H1 (cell line): ENCODE results near the gene SNX2. TPM values are rescaled to one million over a fixed set of nuclear protein-coding genes. Genes with fewer than 3 reads are reported as not detected.

Source experiments
- CTCF ChIA-PET: fragments of 300-600 bp; sonication (Branson Sonifier 250); formaldehyde crosslinking; loops from one replicate; lab custom pipeline; 2021; ENCODE audit not compliant: partially characterized antibody; lab: Charles Lee
- POLR2A ChIA-PET: fragments of 300-600 bp; sonication (Branson Sonifier 250); formaldehyde crosslinking; loops from one replicate; lab custom pipeline; 2021; ENCODE audit warnings: inconsistent platforms; ENCODE audit not compliant: partially characterized antibody; lab: Charles Lee
- DNase-seq, 2 experiments: peaks; one replicate each; pipeline versions ENCODE4 v3.0.0 to v3.0.0-alpha.2; 2010 to 2022; ENCODE audit warnings: low spot score in 2 of 2, low read depth in 1 of 2, mixed read lengths in 1 of 2
- FAIRE-seq: peaks from 2 replicates; lab custom pipeline; 2011; peaks lifted over from hg19 to GRCh38; lab: Jason Lieb, UNC
- H2AFZ ChIP-seq: 2 replicates; pipeline ENCODE4 v1.8.1; 2012; ENCODE audit warnings: low read length, inconsistent platforms
- H2AK5ac ChIP-seq: 2 replicates; pipeline ENCODE4 v1.6.1; 2013; ENCODE audit warnings: low read depth, low read length
- H2BK120ac ChIP-seq: replicated peaks from 2 replicates; pipeline ENCODE3; 2013; ENCODE audit warnings: low read depth, low read length, inconsistent platforms
- H2BK12ac ChIP-seq: 2 replicates; pipeline ENCODE4 v1.6.1; 2013; ENCODE audit warnings: low read depth, low read length
- H2BK15ac ChIP-seq: 2 replicates; pipeline ENCODE4 v1.6.1; 2013; ENCODE audit warnings: low read length
- H2BK20ac ChIP-seq: 2 replicates; pipeline ENCODE4 v1.6.1; 2013; ENCODE audit warnings: low read length
- H2BK5ac ChIP-seq: 2 replicates; pipeline ENCODE4 v1.6.1; 2013; ENCODE audit warnings: low read depth, low read length
- H3K14ac ChIP-seq: 2 replicates; pipeline ENCODE4 v1.6.1; 2013; ENCODE audit warnings: inconsistent platforms; ENCODE audit not compliant: insufficient read length
- H3K18ac ChIP-seq: 2 replicates; pipeline ENCODE4 v1.6.1; 2013; ENCODE audit warnings: low read length; ENCODE audit errors: extremely low read depth
- H3K23ac ChIP-seq: 2 replicates; pipeline ENCODE4 v1.6.1; 2013; ENCODE audit warnings: inconsistent platforms; ENCODE audit not compliant: insufficient read length
- H3K23me2 ChIP-seq: 2 replicates; pipeline ENCODE4 v1.6.1; 2013; ENCODE audit warnings: low read depth, low read length
- H3K27ac ChIP-seq: 2 replicates; pipeline ENCODE4 v1.6.1; 2011; ENCODE audit warnings: low read depth, low read length, inconsistent platforms
- H3K27me3 ChIP-seq, 4 experiments: replicated peaks in 1 of 4; 1 replicate in 1 of 4; 2 replicates in 3 of 4; pipeline versions ENCODE4 v1.6.1 to v1.8.1; 2011 to 2013; ENCODE audit warnings: low read length in 3 of 4, mild to moderate bottlenecking in 3 of 4, inconsistent platforms in 2 of 4, mixed read lengths in 2 of 4, moderate library complexity in 1 of 4; ENCODE audit not compliant: control insufficient read depth in 3 of 4, insufficient read depth in 3 of 4; ENCODE audit errors: extremely low read depth in 1 of 4
- H3K36me3 ChIP-seq, 4 experiments: 2 replicates each; pipeline versions ENCODE4 v1.6.1 to v1.8.1; 2011 to 2013; ENCODE audit warnings: mild to moderate bottlenecking in 4 of 4, low read length in 3 of 4, moderate library complexity in 2 of 4, control low read depth in 1 of 4, inconsistent platforms in 1 of 4; ENCODE audit not compliant: insufficient read depth in 4 of 4, control insufficient read depth in 2 of 4
- H3K4ac ChIP-seq: replicated peaks from 2 replicates; pipeline ENCODE3; 2013; ENCODE audit warnings: low read length, low read depth, mixed read lengths, inconsistent platforms; ENCODE audit not compliant: insufficient read length
- H3K4me1 ChIP-seq, 4 experiments: replicated peaks in 1 of 4; 1 replicate in 1 of 4; 2 replicates in 3 of 4; pipeline versions ENCODE4 v1.6.1 to v1.8.1; 2011 to 2013; ENCODE audit warnings: low read length in 3 of 4, inconsistent platforms in 2 of 4, mixed read lengths in 1 of 4; ENCODE audit not compliant: insufficient read depth in 4 of 4, control insufficient read depth in 3 of 4
- H3K4me2 ChIP-seq, 2 experiments: 2 replicates each; pipeline versions ENCODE4 v1.6.1 to v1.8.1; 2011 to 2013; ENCODE audit warnings: low read depth in 2 of 2, low read length in 2 of 2, control low read depth in 1 of 2, inconsistent platforms in 1 of 2, mild to moderate bottlenecking in 1 of 2; ENCODE audit not compliant: insufficient read depth in 1 of 2
- H3K4me3 ChIP-seq, 4 experiments: fragments of 200-600, 300-600 bp in 1 of 4; sonication (generic), shearing (Covaris generic), sonication (Bioruptor Twin) in 1 of 4; 2 replicates each; pipeline versions ENCODE4 v1.5.1 to v1.8.1; 2011 to 2016; ENCODE audit warnings: low read length in 4 of 4, low read depth in 3 of 4, control low read depth in 2 of 4, inconsistent platforms in 2 of 4, mild to moderate bottlenecking in 2 of 4, mixed read lengths in 1 of 4, moderate library complexity in 1 of 4; ENCODE audit not compliant: insufficient read depth in 2 of 4; ENCODE audit errors: extremely low read depth in 1 of 4
- H3K56ac ChIP-seq: replicated peaks from 2 replicates; pipeline ENCODE3; 2013; ENCODE audit warnings: low read depth, mild to moderate bottlenecking, mixed read lengths, low read length, inconsistent platforms; ENCODE audit not compliant: insufficient read length
- H3K79me1 ChIP-seq: 2 replicates; pipeline ENCODE4 v1.6.1; 2013; ENCODE audit warnings: low read depth, low read length, control low read depth
- H3K79me2 ChIP-seq, 2 experiments: 2 replicates each; pipeline versions ENCODE4 v1.6.1 to v1.8.1; 2012 to 2013; ENCODE audit warnings: low read length in 2 of 2, mild to moderate bottlenecking in 2 of 2, inconsistent platforms in 1 of 2; ENCODE audit not compliant: insufficient read depth in 2 of 2, control insufficient read depth in 1 of 2
- H3K9ac ChIP-seq, 4 experiments: replicated peaks in 1 of 4; 1 replicate in 1 of 4; 2 replicates in 3 of 4; pipeline versions ENCODE4 v1.6.1 to v1.8.1; 2011 to 2013; ENCODE audit warnings: low read depth in 3 of 4, low read length in 3 of 4, control low read depth in 2 of 4, mild to moderate bottlenecking in 2 of 4, moderate library complexity in 2 of 4, inconsistent platforms in 1 of 4; ENCODE audit errors: extremely low read depth in 1 of 4
- H3K9me3 ChIP-seq, 2 experiments: 2 replicates each; pipeline versions ENCODE4 v1.6.1 to v1.8.1; 2012 to 2013; ENCODE audit warnings: mild to moderate bottlenecking in 2 of 2, moderate library complexity in 2 of 2, control low read depth in 1 of 2, inconsistent platforms in 1 of 2, low read depth in 1 of 2, low read length in 1 of 2, mixed read lengths in 1 of 2; ENCODE audit not compliant: insufficient read depth in 2 of 2
- H4K20me1 ChIP-seq, 2 experiments: replicated peaks in 1 of 2; 2 replicates each; pipeline versions ENCODE3 to v1.8.1; 2011 to 2013; ENCODE audit warnings: inconsistent platforms in 2 of 2, low read length in 2 of 2, mild to moderate bottlenecking in 1 of 2; ENCODE audit not compliant: insufficient read depth in 2 of 2, control insufficient read depth in 1 of 2
- H4K5ac ChIP-seq: 2 replicates; pipeline ENCODE4 v1.6.1; 2013; ENCODE audit warnings: low read length, low read depth, mixed read lengths, inconsistent platforms; ENCODE audit not compliant: insufficient read length
- H4K8ac ChIP-seq: 2 replicates; pipeline ENCODE4 v1.8.0; 2013; ENCODE audit warnings: mild to moderate bottlenecking, moderate library complexity, low read length, inconsistent platforms; ENCODE audit not compliant: insufficient read depth; ENCODE audit errors: extremely low read depth
- H4K91ac ChIP-seq: replicated peaks from 2 replicates; pipeline ENCODE3; 2013; ENCODE audit warnings: low read length, mixed read lengths, inconsistent platforms; ENCODE audit not compliant: insufficient read length
- BCL11A ChIP-seq, 2 experiments: IDR thresholded peaks; one replicate each; pipeline ENCODE4 v1.6.1; 2011; ENCODE audit warnings: low read depth in 2 of 2, low read length in 2 of 2, mild to moderate bottlenecking in 2 of 2
- BRCA1 ChIP-seq: IDR thresholded peaks from 2 replicates; pipeline ENCODE4 v1.6.1; 2012; ENCODE audit warnings: low read depth, low read length, improper control_type of control experiment
- CHD2 ChIP-seq: IDR thresholded peaks from 2 replicates; pipeline ENCODE4 v1.6.1; 2012; ENCODE audit warnings: low read length, improper control_type of control experiment
- CREB1 ChIP-seq: IDR thresholded peaks from 2 replicates; pipeline ENCODE4 v1.6.1; 2012; ENCODE audit warnings: inconsistent platforms
- EP300 ChIP-seq, 2 experiments: IDR thresholded peaks; 1 replicate in 1 of 2; 2 replicates in 1 of 2; pipeline ENCODE4 v1.6.1; 2011 to 2012; ENCODE audit warnings: low read depth in 2 of 2, low read length in 2 of 2, mild to moderate bottlenecking in 2 of 2, borderline replicate concordance in 1 of 2, inconsistent platforms in 1 of 2, moderate library complexity in 1 of 2
- EZH2 ChIP-seq: fragments of 200-600 bp; sonication (generic); IDR thresholded peaks from 2 replicates; pipeline ENCODE4 v1.7.1; 2012; ENCODE audit warnings: low read depth, mild to moderate bottlenecking, moderate library complexity, low read length, inconsistent platforms; ENCODE audit not compliant: severe bottlenecking
- HDAC6 ChIP-seq: IDR thresholded peaks from one replicate; pipeline ENCODE4 v1.7.1; 2012; ENCODE audit warnings: low read depth, mild to moderate bottlenecking, inconsistent platforms, low read length, moderate library complexity
- MAFK ChIP-seq: IDR thresholded peaks from 2 replicates; pipeline ENCODE4 v1.6.1; 2012; ENCODE audit warnings: low read depth, mild to moderate bottlenecking, improper control_type of control experiment, low read length
- MAX ChIP-seq: IDR thresholded peaks from 2 replicates; pipeline ENCODE4 v1.6.1; 2012; ENCODE audit warnings: inconsistent platforms
- NRF1 ChIP-seq: IDR thresholded peaks from 2 replicates; pipeline ENCODE4 v1.6.1; 2011; ENCODE audit warnings: mild to moderate bottlenecking, low read depth, low read length, improper control_type of control experiment
- POLR2A ChIP-seq, 2 experiments: IDR thresholded peaks; 1 replicate in 1 of 2; 2 replicates in 1 of 2; pipeline ENCODE4 v1.6.1; 2011; ENCODE audit warnings: low read depth in 2 of 2, low read length in 2 of 2, mild to moderate bottlenecking in 2 of 2; ENCODE audit errors: control extremely low read depth in 1 of 2
- RNF2 ChIP-seq: fragments of 200-900, 300-1000 bp; sonication (generic); IDR thresholded peaks from 2 replicates; pipeline ENCODE4 v1.7.1; 2016; ENCODE audit warnings: borderline replicate concordance, low read depth, mild to moderate bottlenecking, antibody characterized with exemption, low read length; ENCODE audit not compliant: poor library complexity, severe bottlenecking; ENCODE audit errors: missing control alignments
- SP1 ChIP-seq: IDR thresholded peaks from 2 replicates; pipeline ENCODE4 v1.6.1; 2011; ENCODE audit warnings: low read depth, low read length
- ZNF274 ChIP-seq: IDR thresholded peaks from 2 replicates; pipeline ENCODE4 v1.7.0; 2012; ENCODE audit warnings: low read length, borderline replicate concordance; ENCODE audit errors: extremely low read depth
- WGBS, 2 experiments: shearing (Covaris generic) in 1 of 2; methylation state at CpG; one replicate each; pipeline versions ENCODE4 v1.1.6 to v1.1.7; 2013 to 2015; ENCODE audit warnings: low lambda C conversion rate in 2 of 2, mixed read lengths in 2 of 2, inconsistent platforms in 1 of 2, low coverage in 1 of 2, missing lambda C conversion rate in 1 of 2; ENCODE audit not compliant: insufficient replicate concordance in 2 of 2, insufficient coverage in 1 of 2, insufficient read length in 1 of 2; ENCODE audit errors: extremely low coverage in 1 of 2, missing lambda C conversion rate in 1 of 2; 5-methylcytosine and 5-hydroxymethylcytosine counted together
- polyA plus RNA-seq, 7 experiments: library from polyadenylated mRNA; depleted of rRNA in 3 of 7; stranded (reverse) in 5 of 7; unstranded in 2 of 7; fragments of >200 nt in 5 of 7; fragments of 200-250 nt in 2 of 7; gene quantifications; 1 replicate in 5 of 7; 2 replicates in 1 of 7; 4 replicates in 1 of 7; pipeline versions ENCODE4 v1.2.1 to v1.2.3, GENCODE V29; 2011 to 2013; ENCODE audit warnings: missing spikeins in 2 of 7, mixed read lengths in 2 of 7
- total RNA-seq: library from RNA; stranded (reverse); fragmentation: NEBNext Ultra II Directional; extraction: Animal tissue kit (Norgen Biotek cat#: 25700); gene quantifications from 2 replicates; pipeline ENCODE4 v1.2.1, GENCODE V29; 2021

Gene SNX2
- total and polyA plus RNA-seq, 2 of the 8 experiments (the other 6 are each of a cell fraction or from before 2014, with no cell fraction given): 51.0 to 61.2 TPM

- H3K23ac ChIP-seq: no peak overlapping the region
- H3K4me1 ChIP-seq: peaks cover 0 to 2% (median under 1%) of the 10 kb centered on the region in 4 experiments; a peak in 2 of 7 replicates
- H3K14ac ChIP-seq: no peak overlapping the region
- H3K23me2 ChIP-seq: no peaks in the 10 kb centered on the region
- no peak overlapping the region for H3K27ac ChIP-seq
- H3K79me1 ChIP-seq: no peaks in the 10 kb centered on the region
- H2AFZ ChIP-seq: no peak overlapping the region
- ChIA-PET POLR2A (no interaction called here), CTCF (interaction anchor here (1.2 kb wide), 1 partner anchor 8 kb away, joined by 6 read pairs; no protein-coding TSS in a partner anchor)
- TF ChIP-seq EP300 (IDR thresholded peaks at IDR 0.05; ENCODE audit: borderline replicate concordance in 1 of 2, low read depth in 2 of 2, low read length in 2 of 2) (no peak), MAFK (no peak), POLR2A (IDR thresholded peaks at IDR 0.05; ENCODE audit: control extremely low read depth in 1 of 2, low read depth in 2 of 2, low read length in 2 of 2) (no peak), EZH2 (no peak), CHD2 (no peak), BCL11A (IDR thresholded peaks at IDR 0.05; ENCODE audit: low read depth in 2 of 2, low read length in 2 of 2) (no peak), HDAC6 (no peak), NRF1 (no peak), ZNF274 (no peak), CREB1 (no peak), BRCA1 (no peak), RNF2 (no peak), SP1 (no peak), MAX (no peak)
- H3K4me3 ChIP-seq: no peak overlapping the region
- H2BK20ac ChIP-seq: no peak overlapping the region
- no peak overlapping the region for H2BK5ac ChIP-seq
- H3K4me2 ChIP-seq: no peak overlapping the region
- no peak overlapping the region for H2BK12ac ChIP-seq
- H3K79me2 ChIP-seq: no peaks in the 10 kb centered on the region
- H4K91ac ChIP-seq: no peak overlapping the region
- DNase-seq (no peak), FAIRE-seq (no peak)
- no peaks in the 10 kb centered on the region for H3K9me3 ChIP-seq
- no peaks in the 10 kb centered on the region for H4K20me1 ChIP-seq
- no peak overlapping the region for H3K18ac ChIP-seq
- H2BK120ac ChIP-seq: no peak overlapping the region
- no peak overlapping the region for H3K9ac ChIP-seq
- H3K4ac ChIP-seq: no peak overlapping the region
- H3K27me3 ChIP-seq: no peaks in the 10 kb centered on the region; a peak in 1 of 7 replicates
- H2BK15ac ChIP-seq: no peak overlapping the region
- no peaks in the 10 kb centered on the region for H3K36me3 ChIP-seq
- 94% methylated on average over 3 of the region's 3 CpGs; no CpG with 5 or more reads in 1 of the 2 experiments for WGBS, 2 experiments
- H3K56ac ChIP-seq: no peak overlapping the region
- H4K5ac ChIP-seq: no peak overlapping the region
- H4K8ac ChIP-seq: no peak overlapping the region
- H2AK5ac ChIP-seq: no peak overlapping the region
Observed at GRCh38 chr5:122879076-122879475, 104.2 kb downstream of the SNX2 start.
